ENCODE results near the gene MRPS34. TPM values are rescaled to one million over a fixed set of nuclear protein-coding genes. Genes with fewer than 3 reads are reported as not detected.

MRPS34 gene
- total RNA-seq, 1 donor from 2014 or later = 41.6 TPM

- DNase-seq (ENCODE audit: low read depth) = peak; percentile 23
These were observed 2.4 kb downstream of the MRPS34 start for GRCh38 chr16:1770328-1771187.

DNA sequence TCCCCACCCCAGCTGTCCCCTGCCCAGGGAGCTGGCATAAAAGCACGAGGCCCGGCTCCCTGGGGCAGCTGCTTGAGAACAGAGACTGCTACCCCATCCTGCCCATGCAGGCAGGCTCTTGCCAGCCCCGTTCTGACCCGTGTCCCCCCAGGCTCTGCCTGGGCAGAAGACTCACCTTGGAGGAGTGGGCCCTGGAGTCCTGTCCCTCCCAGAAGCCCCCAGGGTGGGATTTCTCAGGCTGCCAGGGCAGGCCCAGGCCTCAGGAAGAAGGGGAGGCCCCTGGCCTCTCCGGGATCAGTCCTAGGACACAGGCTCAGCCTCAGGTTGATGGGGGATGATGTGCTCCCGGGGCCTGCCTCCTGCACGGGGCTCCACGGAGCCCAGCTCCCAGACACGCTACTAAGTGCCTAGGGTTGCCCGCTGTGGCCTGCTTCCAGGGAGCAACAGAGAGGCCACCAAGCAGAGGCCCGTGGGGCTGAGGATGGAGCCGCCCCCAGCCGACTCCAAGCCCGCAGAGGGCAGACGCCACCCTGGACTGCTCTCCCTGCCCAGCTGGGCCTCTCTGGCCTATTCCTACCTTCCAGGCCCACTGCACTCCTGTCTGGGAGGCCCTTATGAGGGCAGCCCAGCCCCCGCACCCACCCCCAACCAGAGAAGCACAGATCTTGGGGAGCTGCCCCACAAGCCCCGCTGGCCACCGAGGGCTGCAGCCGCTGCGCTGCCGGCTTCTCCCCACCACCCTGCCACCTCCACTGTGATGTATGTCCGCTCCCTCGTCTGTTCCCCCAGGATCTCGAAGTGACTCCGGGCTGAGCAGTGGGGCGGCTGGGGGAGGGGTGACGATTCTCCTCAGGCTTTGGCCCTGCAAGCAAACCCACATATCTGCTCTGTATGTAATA is 3.3 kb downstream of the MRPS34 start:
- DNase-seq (ENCODE audit: low read depth) = no peak

GRCh38 chr16:1768767-1769401 is 4.0 kb downstream of the MRPS34 start:
- DNase-seq (ENCODE audit: low read depth) = no peak

DNA sequence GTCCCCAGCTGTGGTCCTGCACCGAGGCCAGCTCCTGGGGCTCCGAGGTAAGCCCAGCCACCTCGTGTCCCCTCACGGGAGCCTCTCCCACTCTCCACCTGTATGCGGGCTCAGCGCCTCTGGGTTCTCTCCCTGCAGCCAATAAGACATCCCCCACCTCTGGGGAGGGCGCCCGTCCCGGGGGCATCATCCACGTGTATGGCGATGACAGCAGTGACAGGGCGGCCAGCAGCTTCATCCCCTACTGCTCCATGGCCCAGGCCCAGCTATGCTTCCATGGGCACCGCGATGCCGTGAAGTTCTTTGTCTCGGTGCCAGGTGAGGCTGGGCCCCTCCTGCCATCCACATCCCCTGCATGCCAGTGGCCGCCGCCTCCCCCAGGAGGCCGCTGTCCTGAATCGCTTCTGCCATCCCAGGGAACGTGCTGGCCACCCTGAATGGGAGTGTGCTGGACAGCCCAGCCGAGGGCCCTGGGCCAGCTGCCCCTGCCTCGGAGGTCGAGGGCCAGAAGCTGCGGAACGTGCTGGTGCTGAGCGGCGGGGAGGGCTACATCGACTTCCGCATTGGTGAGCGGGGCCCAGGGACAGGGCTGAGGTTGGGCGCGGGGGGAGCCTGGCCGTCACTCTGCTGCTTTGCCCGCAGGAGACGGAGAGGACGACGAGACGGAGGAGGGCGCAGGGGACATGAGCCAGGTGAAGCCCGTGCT is 4.7 kb downstream of the MRPS34 start:
- DNase-seq (ENCODE audit: low read depth) = no peak

DNA sequence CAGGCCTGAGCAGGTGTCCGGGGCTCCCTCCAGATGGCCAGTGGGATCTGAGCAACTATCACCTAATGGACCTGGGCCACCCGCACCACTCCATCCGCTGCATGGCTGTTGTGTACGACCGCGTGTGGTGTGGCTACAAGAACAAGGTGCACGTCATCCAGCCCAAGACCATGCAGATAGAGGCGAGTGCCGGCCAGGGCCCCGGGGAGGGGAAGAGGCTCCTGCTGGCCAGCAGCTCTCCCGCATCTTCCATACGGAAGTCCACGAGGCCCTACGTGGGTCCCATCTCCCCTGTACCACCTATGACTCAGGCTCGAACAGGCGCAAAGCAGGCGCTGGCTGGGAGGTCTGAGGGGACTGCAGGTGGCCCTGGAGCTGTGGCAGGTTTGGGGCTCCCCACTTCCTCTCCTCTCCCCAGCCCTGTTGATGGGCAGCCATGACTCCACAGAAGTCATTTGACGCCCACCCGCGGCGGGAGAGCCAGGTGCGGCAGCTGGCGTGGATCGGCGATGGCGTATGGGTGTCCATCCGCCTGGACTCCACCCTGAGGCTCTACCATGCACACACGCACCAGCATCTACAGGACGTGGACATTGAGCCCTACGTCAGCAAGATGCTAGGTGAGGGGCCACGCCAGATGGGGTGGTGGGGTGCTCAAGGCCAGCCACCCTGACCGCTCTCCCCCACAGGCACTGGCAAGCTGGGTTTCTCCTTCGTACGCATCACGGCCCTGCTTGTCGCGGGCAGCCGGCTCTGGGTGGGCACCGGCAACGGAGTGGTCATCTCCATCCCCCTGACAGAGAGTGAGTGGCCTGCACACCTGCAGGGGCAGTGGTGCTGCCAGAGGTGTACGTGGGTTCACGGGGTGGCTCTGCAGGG is 5.6 kb downstream of the MRPS34 start:
- DNase-seq (ENCODE audit: low read depth) = no peak

DNA sequence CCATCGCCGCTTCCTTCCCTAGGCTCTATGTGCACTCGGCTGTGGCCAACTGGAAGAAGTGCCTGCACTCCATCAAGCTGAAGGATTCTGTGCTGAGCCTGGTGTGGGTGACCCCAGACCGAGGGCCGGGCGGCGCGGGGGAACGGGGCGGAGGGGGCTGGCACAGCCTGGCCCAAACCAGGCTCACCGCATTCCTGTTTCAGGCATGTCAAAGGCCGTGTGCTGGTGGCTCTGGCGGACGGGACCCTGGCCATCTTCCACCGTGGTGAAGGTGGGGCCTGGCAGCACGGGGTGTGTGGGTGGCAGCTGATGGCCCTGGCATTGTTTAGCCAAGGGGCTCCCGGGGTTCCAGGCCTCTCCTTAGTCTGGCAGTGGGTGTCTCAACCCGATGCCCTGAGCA is 6.2 kb downstream of the MRPS34 start:
- no peak for DNase-seq (ENCODE audit: low read depth)

DNA sequence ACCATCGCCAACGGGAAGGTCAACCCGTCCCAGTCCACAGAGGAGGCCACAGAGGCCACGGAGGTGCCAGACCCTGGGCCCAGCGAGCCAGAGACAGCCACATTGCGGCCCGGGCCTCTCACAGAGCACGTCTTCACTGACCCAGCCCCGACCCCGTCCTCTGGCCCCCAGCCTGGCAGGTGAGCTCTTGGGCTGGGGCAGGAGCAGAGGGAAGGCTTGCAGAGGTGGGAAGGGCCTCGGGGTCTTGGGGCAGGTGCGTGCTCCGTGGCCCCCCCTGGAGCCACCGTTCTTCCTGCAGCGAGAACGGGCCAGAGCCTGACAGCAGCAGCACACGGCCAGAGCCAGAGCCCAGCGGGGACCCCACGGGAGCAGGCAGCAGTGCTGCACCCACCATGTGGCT is 6.7 kb downstream of the MRPS34 start:
- DNase-seq (ENCODE audit: low read depth) = no peak

GRCh38 chr16:1765826-1766225 is 7.1 kb downstream of the MRPS34 start:
- DNase-seq (ENCODE audit: low read depth) = no peak

DNA sequence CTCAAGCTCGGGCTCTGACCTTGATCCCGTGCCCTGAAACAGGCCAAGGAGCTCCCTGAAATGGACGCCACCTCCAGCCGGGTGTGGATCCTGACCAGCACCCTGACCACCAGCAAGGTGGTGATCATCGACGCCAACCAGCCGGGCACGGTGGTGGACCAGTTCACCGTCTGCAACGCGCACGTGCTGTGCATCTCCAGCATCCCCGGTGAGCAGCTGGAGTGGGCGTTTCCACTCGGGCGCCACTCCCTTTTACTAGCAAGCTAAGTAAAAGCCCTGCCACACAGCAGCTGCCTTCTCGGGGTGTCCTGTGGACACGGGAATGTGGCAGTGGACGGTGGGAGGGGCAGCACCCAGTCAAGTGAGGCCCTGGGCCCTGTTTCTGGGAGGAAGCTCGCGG is 8.0 kb downstream of the MRPS34 start:
- DNase-seq (ENCODE audit: low read depth) = no peak

DNA sequence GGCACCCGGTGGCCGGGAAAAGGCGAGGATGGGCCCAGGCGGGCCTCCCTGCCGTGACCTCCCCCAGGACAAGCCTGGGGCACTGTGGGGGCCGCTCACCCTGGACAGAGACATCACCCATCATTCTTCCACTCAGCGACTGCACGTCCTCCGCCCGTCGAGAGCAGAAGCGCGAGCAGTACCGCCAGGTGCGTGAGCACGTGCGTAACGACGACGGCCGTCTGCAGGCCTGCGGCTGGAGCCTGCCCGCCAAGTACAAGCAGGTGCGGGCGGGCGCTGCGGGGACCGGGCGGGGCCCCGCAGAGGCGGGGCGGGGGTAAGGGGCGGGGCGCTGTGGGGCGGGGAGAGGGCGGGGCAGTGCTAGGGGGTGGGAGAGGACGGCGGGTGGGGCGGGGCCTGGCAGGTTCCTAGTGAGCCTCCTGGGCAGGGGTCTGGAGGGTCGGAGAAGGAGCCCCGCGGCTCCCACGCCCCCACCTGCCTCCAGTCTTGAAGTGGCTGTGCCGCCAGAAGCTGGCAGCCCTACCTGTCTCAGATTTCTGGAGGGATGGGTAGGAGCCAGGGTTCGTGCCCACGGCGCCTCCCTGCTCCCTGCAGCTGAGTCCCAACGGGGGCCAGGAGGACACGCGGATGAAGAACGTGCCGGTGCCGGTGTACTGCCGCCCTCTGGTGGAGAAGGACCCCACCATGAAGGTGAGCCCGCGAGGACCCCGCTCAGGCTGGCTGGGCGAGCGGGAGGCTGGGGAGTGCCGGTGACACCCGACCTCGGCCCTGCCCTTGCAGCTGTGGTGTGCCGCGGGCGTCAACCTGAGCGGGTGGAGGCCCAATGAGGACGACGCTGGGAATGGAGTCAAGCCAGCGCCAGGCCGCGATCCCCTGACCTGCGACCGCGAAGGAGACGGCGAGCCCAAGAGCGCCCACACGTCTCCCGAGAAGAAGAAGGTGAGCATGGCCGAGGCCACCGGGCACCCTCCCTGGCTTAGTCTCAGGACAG is 9.1 kb downstream of the MRPS34 start:
- no peak for DNase-seq (ENCODE audit: low read depth)

- DNase-seq (ENCODE audit: low read depth) = no peak
These were observed 9.9 kb downstream of the MRPS34 start for GRCh38 chr16:1762879-1763520.

- no peak for DNase-seq (ENCODE audit: low read depth)
These were observed 10.6 kb downstream of the MRPS34 start for GRCh38 chr16:1762196-1762878.

- no peak for DNase-seq (ENCODE audit: low read depth)
These were observed 11.2 kb downstream of the MRPS34 start for GRCh38 chr16:1761751-1762150.

- DNase-seq (ENCODE audit: low read depth) = no peak
These were observed 12.0 kb downstream of the MRPS34 start for GRCh38 chr16:1760911-1761310.

DNA sequence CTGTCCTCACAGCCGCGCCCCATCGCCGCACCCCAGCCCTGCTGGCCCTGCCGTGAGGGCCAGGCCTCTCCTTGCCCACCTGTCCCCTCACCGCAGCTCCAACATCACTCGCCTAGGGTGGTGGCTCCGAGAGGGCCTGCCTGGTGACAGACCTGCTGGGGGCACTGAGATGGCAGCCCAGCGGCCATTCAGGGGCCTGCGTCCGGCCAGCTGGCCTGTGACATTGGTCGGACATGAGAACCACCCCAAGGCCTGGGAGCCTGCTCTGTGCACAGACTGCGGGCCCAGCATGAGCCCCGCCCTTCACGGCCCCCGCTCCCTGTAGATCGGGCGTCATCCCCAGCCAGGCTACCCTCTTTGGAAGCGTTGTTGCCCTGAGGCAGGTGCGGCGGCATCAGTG is 13.4 kb downstream of the MRPS34 start:
- DNase-seq (ENCODE audit: low read depth) = no peak

GRCh38 chr16:1758923-1759322 is 14.0 kb downstream of the MRPS34 start:
- DNase-seq (ENCODE audit: low read depth) = no peak

GRCh38 chr16:1757714-1758461 is 15.0 kb downstream of the MRPS34 start:
- DNase-seq (ENCODE audit: low read depth) = no peak

GRCh38 chr16:1754204-1754603 is 18.7 kb downstream of the MRPS34 start:
- no peak for DNase-seq (ENCODE audit: low read depth)

All from renal cortical epithelial cell (primary cell).